SK-N-SH (cell line): Measurements from ENCODE around the gene UBASH3B. TPM values are rescaled to one million over a fixed set of nuclear protein-coding genes. Genes with fewer than 3 reads are reported as not detected.

Source experiments
- CTCF ChIA-PET: fragments of 300-600, 350-600 bp; formaldehyde crosslinking; extraction: SDS; loops from one replicate; lab custom pipeline; 2021; lab: Yijun Ruan, JAX
- POLR2A ChIA-PET: fragments of 350-600 bp; sonication (Branson Sonifier 250); formaldehyde crosslinking; extraction: SDS; loops from one replicate; lab custom pipeline; 2020; ENCODE audit warnings: antibody characterized with exemption, inconsistent platforms; lab: Yijun Ruan, JAX
- DNase-seq: peaks from one replicate; pipeline ENCODE4 v3.0.0; 2012
- H2AFZ ChIP-seq: fragments of 200-600 bp; sonication (generic); 2 replicates; pipeline ENCODE4 v1.8.1; 2016; ENCODE audit warnings: antibody characterized with exemption, mild to moderate bottlenecking, low read depth
- H3F3A ChIP-seq: fragments of 200-600 bp; sonication (generic); replicated peaks from 2 replicates; pipeline ENCODE3; 2016; ENCODE audit warnings: antibody characterized with exemption, mild to moderate bottlenecking; ENCODE audit not compliant: insufficient read depth
- H3K27ac ChIP-seq, 2 experiments: fragments of 200-500 bp in 1 of 2; fragments of 200-600 bp in 1 of 2; sonication (Bioruptor generic) in 1 of 2; sonication (generic), shearing (Covaris generic) in 1 of 2; 2 replicates each; pipeline versions ENCODE4 v1.5.1 to v1.6.1; 2014 to 2016; ENCODE audit warnings: low read depth in 2 of 2, inconsistent platforms in 1 of 2, low read length in 1 of 2, mild to moderate bottlenecking in 1 of 2, mixed read lengths in 1 of 2
- H3K27me3 ChIP-seq: fragments of 200-600 bp; sonication (generic), shearing (Covaris generic); 2 replicates; pipeline ENCODE4 v1.6.1; 2016; ENCODE audit warnings: mixed run types; ENCODE audit not compliant: insufficient read depth
- H3K36me3 ChIP-seq, 2 experiments: fragments of 200-500 bp in 1 of 2; fragments of 200-600 bp in 1 of 2; sonication (Bioruptor generic) in 1 of 2; sonication (generic) in 1 of 2; replicated peaks in 1 of 2; 2 replicates each; pipeline versions ENCODE3 to v1.5.1; 2014 to 2016; ENCODE audit warnings: low read length in 1 of 2, mild to moderate bottlenecking in 1 of 2; ENCODE audit not compliant: insufficient read depth in 2 of 2, control insufficient read depth in 1 of 2
- H3K4me1 ChIP-seq, 2 experiments: fragments of 200-500 bp in 1 of 2; fragments of 200-600 bp in 1 of 2; sonication (Bioruptor generic) in 1 of 2; sonication (generic), shearing (Covaris generic) in 1 of 2; 2 replicates each; pipeline versions ENCODE4 v1.5.1 to v1.6.1; 2014 to 2016; ENCODE audit warnings: low read depth in 1 of 2, low read length in 1 of 2, mixed run types in 1 of 2; ENCODE audit not compliant: insufficient read depth in 2 of 2, control insufficient read depth in 1 of 2
- H3K4me2 ChIP-seq: fragments of 200-600 bp; sonication (generic), shearing (Covaris generic); 2 replicates; pipeline ENCODE4 v1.6.1; 2017; ENCODE audit warnings: mixed run types
- H3K4me3 ChIP-seq, 2 experiments: fragments of 200-500 bp in 1 of 2; fragments of 200-600 bp in 1 of 2; sonication (Bioruptor generic) in 1 of 2; sonication (generic), shearing (Covaris generic) in 1 of 2; 2 replicates each; pipeline versions ENCODE4 v1.5.1 to v1.8.1; 2014 to 2016; ENCODE audit warnings: low read depth in 2 of 2, inconsistent platforms in 1 of 2, low read length in 1 of 2, mild to moderate bottlenecking in 1 of 2, mixed read lengths in 1 of 2, moderate library complexity in 1 of 2
- H3K79me2 ChIP-seq: fragments of 200-600 bp; sonication (generic); 2 replicates; pipeline ENCODE4 v1.8.1; 2017; ENCODE audit warnings: mild to moderate bottlenecking; ENCODE audit not compliant: insufficient read depth
- H3K9ac ChIP-seq: fragments of 200-600 bp; sonication (generic); 2 replicates; pipeline ENCODE4 v1.6.1; 2017; ENCODE audit warnings: mixed run types
- H3K9me2 ChIP-seq: fragments of 200-600 bp; sonication (generic); 2 replicates; pipeline ENCODE4 v1.6.1; 2017; ENCODE audit warnings: mixed run types
- H3K9me3 ChIP-seq: fragments of 200-600 bp; sonication (generic); 2 replicates; pipeline ENCODE4 v1.6.1; 2017; ENCODE audit warnings: mixed run types, mild to moderate bottlenecking, moderate library complexity
- H4K20me1 ChIP-seq: fragments of 200-600 bp; sonication (generic); 2 replicates; pipeline ENCODE4 v1.6.1; 2017; ENCODE audit warnings: mild to moderate bottlenecking, mixed run types; ENCODE audit not compliant: insufficient read depth
- CTCF ChIP-seq: fragments of 200-600 bp; sonication (generic); IDR thresholded peaks from 2 replicates; pipeline ENCODE4 v1.6.1; 2017; ENCODE audit warnings: antibody characterized with exemption, mild to moderate bottlenecking, moderate library complexity
- EP300 ChIP-seq, 2 experiments: IDR thresholded peaks; 2 replicates each; pipeline versions ENCODE4 v1.4.0 to v1.6.1; 2012; ENCODE audit warnings: borderline replicate concordance in 1 of 2, low read depth in 1 of 2, low read length in 1 of 2
- EZH2phosphoT487 ChIP-seq: fragments of 200-600 bp; sonication (generic); IDR thresholded peaks from 2 replicates; pipeline ENCODE4 v1.6.1; 2017; ENCODE audit warnings: low read depth, mixed run types, mild to moderate bottlenecking, antibody characterized with exemption, moderate library complexity, borderline replicate concordance
- GABPA ChIP-seq: IDR thresholded peaks from 2 replicates; pipeline ENCODE4 v1.4.0; 2012; ENCODE audit warnings: low read depth, mild to moderate bottlenecking
- MEF2A ChIP-seq: IDR thresholded peaks from 2 replicates; pipeline ENCODE4 v1.4.0; 2012; ENCODE audit warnings: low read depth, borderline replicate concordance
- POLR2AphosphoS5 ChIP-seq: IDR thresholded peaks from 2 replicates; pipeline ENCODE4 v1.6.1; 2012; ENCODE audit warnings: low read depth, low read length
- REST ChIP-seq: IDR thresholded peaks from 2 replicates; pipeline ENCODE4 v1.6.1; 2012; ENCODE audit warnings: mild to moderate bottlenecking, low read depth, low read length, moderate library complexity
- RFX5 ChIP-seq: IDR thresholded peaks from 2 replicates; pipeline ENCODE4 v1.6.1; 2012; ENCODE audit warnings: mild to moderate bottlenecking, improper control_type of control experiment, low read length
- SIN3A ChIP-seq: IDR thresholded peaks from 2 replicates; pipeline ENCODE4 v1.6.1; 2012; ENCODE audit warnings: low read depth, mild to moderate bottlenecking, low read length, moderate library complexity, borderline replicate concordance
- SMC3 ChIP-seq: IDR thresholded peaks from 2 replicates; pipeline ENCODE4 v1.6.1; 2012; ENCODE audit warnings: low read depth, low read length, improper control_type of control experiment
- USF2 ChIP-seq: fragments of 150-350 bp; IDR thresholded peaks from 2 replicates; pipeline ENCODE4 v1.6.1; 2017; ENCODE audit warnings: antibody characterized with exemption, low read length, low read depth, borderline replicate concordance
- WGBS: methylation state at CpG from one replicate; pipeline ENCODE4 v1.1.6; 2017; ENCODE audit warnings: low lambda C conversion rate; 5-methylcytosine and 5-hydroxymethylcytosine counted together
- polyA plus RNA-seq, 3 experiments: library from polyadenylated mRNA; depleted of rRNA; stranded (reverse); fragments of >200 nt; gene quantifications; 2 replicates each; pipeline ENCODE4 v1.2.3, GENCODE V29; 2012

The UBASH3B gene
- polyA plus RNA-seq, 1 of the 3 experiments (the other 2 are of a cell fraction): 10.4 TPM

GRCh38 chr11:122757201-122757600 lies 101.7 kb downstream of the UBASH3B start:
- CTCF ChIA-PET: interaction anchor here (1.9 to 6.2 kb wide), 2 partner anchors 24 to 128 kb away, joined by 10 to 34 read pairs; no protein-coding TSS in a partner anchor
- Histone ChIP-seq H3K27ac (no peak overlapping the region), H3F3A (no peaks in the 10 kb centered on the region), H3K27me3 (no peaks in the 10 kb centered on the region), H4K20me1 (no peaks in the 10 kb centered on the region), H2AFZ (no peak overlapping the region), H3K36me3 (no peaks in the 10 kb centered on the region), H3K4me1 (peaks cover 4 to 14% of the 10 kb centered on the region in 2 experiments; a peak in 2 of 4 replicates), H3K79me2 (peaks cover 57% of the 10 kb centered on the region), H3K4me3 (no peak overlapping the region), H3K9ac (no peak overlapping the region), H3K9me2 (no peaks in the 10 kb centered on the region), H3K4me2 (no peak overlapping the region), H3K9me3 (no peaks in the 10 kb centered on the region)
- no peak for DNase-seq
- 97% methylated on average over 3 of the region's 3 CpGs for WGBS
- no peak for TF ChIP-seq GABPA
- TF ChIP-seq USF2: no peak
- no peak for TF ChIP-seq SIN3A
- TF ChIP-seq MEF2A: no peak
- TF ChIP-seq POLR2AphosphoS5: no peak
- TF ChIP-seq EP300 (IDR thresholded peaks at IDR 0.05; ENCODE audit: borderline replicate concordance in 1 of 2, low read depth in 1 of 2, low read length in 1 of 2): no peak
- TF ChIP-seq CTCF: no peak
- POLR2A ChIA-PET: no interaction called here

GRCh38 chr11:122758339-122758738 lies 102.8 kb downstream of the UBASH3B start:
- H3K4me2 ChIP-seq: no peak overlapping the region
- H3K27me3 ChIP-seq: no peaks in the 10 kb centered on the region
- no peaks in the 10 kb centered on the region for H3F3A ChIP-seq
- no peaks in the 10 kb centered on the region for H4K20me1 ChIP-seq
- peaks cover 4 to 14% of the 10 kb centered on the region in 2 experiments; a peak in 2 of 4 replicates for H3K4me1 ChIP-seq
- H3K9ac ChIP-seq: no peak overlapping the region
- 99% methylated on average over 7 of the region's 8 CpGs for WGBS
- peaks cover 53% of the 10 kb centered on the region for H3K79me2 ChIP-seq
- POLR2A ChIA-PET: no interaction called here
- TF ChIP-seq RFX5: no peak
- TF ChIP-seq SMC3: no peak
- TF ChIP-seq EZH2phosphoT487: no peak
- TF ChIP-seq REST: no peak
- H3K4me3 ChIP-seq: no peak overlapping the region
- no peak for DNase-seq
- H3K36me3 ChIP-seq: no peaks in the 10 kb centered on the region
- CTCF ChIA-PET: interaction anchor here (0.6 to 1.6 kb wide), 8 partner anchors 13 to 177 kb away, joined by 3 to 7 read pairs (median 3); no protein-coding TSS in a partner anchor
- H3K27ac ChIP-seq: no peak overlapping the region
- no peaks in the 10 kb centered on the region for H3K9me2 ChIP-seq
- H3K9me3 ChIP-seq: no peaks in the 10 kb centered on the region
- H2AFZ ChIP-seq: no peak overlapping the region
